Stimulated activated CD4-positive, alpha-beta T cell treated with anti-CD3 and anti-CD28 coated beads, Interleukin-1b, Interleukin-23, amount 100 ng/mL, for 4 hours (primary cell): ENCODE data around the gene FLRT2.

Source experiments
- DNase-seq, 2 donors: peaks; one replicate each; pipeline ENCODE4 v3.0.0-alpha.2; 2020; ENCODE audit warnings: low read depth in 2 of 2

FLRT2 gene

DNA sequence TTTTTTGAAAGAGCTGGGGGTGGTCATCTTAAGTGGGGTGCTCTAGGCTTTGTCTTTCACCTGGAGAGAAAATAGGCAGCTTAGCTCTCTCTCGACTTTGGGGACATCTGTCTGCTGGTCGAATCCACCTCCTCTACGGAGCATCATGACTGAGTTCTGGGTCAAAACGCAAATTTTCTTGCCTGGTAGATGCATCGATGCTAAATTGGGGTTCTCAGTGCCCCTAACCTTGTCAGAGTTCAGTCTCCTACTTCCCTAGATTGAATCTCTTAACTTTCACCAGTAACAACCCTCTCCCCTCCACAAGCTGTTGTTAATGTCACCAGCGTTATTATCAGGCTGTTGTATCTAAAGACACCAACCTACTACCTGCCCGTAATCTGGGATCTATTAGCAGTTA is 682 bp downstream of the FLRT2 start:
- no peak for DNase-seq

DNA sequence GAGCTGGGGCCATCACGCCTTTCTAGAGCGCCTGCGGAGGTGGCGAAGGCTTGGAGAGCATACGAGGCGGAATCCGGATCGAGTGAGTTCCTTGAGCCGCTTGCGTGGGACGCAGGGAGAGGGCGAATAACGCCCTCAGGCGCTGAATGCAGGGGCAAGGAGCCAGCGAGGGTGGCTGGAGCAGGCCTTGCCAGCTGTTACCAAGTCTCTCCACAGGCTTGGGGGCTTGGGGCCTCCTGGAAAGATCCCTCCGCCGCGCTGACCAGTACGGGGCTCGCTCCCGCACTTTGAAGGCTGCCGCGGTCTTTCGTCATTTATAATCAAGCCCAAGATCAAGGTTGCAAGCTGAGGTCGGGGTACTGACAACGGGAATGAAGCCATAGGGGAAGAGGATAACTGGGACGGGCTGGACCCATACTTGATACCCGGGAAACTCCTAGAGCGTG is 1.2 kb downstream of the FLRT2 start:
- no peak for DNase-seq

DNA sequence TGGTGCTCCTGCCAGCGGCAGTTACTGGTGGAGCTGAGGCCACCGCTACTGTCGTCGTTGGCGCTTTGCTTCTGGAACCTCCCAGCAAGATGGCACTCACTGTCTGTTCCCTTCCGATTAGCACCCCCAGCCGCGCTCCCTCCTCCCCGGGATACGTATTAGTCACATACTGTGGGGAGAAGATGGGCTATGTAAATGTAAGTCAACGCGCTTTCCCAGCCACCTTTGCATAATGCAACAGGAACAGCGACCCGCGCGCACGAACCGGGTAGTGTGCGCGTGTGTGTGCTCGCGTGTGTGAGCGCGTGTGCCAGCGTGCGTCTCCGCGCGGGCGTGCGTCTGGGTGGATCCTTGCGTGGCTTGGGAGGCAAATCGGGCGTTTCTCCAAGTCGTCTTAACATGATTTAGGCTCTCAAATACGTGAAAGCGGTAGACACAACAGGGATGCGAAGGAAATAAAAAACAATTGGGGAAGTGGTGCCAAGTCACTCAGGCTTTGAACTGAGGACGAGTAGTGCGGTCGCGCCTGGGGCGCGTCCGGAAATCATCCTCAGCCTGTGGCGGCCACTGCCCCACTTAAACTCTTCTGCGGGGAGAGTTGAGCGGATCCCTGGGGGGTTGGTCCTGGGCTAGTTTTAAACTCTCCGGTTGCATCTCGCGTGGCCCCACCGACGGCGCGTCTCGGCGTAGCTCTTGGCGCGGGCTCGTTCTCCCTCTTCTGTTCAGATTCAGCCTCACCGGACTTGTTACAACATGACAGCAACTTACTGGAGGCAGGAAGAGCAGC is 1.8 kb downstream of the FLRT2 start:
- no peak for DNase-seq

DNA sequence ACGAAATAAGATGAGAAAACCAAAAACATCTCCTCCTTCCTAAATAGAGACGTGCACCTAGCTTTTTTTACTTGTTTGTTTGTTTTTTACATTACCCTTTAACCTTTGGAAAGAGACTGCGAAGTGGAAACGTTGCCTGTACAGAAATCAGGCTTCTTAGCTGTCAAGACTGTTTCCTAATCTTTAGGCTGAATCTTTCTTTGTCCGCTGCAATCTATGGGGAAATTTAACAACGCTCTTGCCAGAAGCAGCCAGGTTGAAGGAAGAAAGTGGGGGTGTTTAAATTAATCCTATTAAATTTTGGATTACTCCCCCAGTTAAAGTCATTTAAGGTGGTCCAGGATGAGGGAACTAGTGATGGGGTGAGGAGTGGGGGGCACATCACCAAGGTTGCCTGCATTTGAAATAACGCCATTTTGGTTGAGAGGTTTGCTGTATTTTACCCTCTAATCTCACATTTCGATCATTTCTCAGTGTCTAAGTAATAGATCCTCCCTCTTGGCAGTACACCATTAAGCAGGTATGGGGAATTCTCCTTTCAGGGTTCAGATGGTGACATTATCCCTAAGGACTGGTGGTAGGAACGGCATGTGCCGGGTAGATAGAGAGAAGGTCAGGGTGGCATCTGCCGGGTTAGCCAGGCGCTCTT is 2.6 kb downstream of the FLRT2 start:
- no peak for DNase-seq

DNA sequence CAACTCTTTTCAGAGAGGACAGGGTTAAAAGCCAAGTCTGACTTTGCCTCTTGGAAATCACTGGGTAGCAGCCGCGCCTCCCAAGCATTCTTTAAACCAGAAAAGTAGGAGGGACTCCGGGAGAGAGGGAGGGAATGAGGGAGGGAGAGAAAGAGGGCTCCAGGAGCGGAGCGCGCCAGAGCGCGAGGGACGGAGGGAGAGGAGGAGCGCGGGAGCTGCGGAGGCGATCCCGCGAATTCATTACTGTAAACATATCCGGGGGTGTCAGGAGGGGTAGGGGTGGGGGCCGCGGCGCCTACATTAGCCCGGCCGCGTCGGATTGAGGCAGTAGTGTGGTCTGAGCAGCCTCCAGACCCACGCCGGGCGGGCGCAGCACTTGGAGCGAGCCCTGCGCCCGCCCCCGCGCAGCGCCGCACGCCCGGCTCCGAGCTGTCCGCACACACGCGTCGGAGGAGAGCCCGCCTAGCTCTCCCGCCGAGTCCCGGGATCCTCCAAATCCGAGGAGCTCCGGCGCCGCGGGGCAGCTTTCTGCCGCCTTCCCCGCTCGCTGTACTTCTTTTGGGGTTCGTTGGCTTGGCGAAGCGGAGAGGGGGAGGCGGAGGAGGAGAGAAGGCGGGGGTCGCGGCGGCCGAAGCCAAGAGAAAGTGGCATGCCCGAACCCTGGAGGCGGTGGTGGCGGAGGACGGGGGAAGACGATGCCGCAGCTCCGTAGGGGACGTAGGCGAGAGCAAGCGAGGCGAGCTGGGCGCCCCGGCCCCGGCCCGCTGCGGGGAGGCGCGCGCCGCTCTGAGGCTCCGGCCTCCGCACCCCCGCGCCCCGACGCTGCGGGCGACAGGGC is 3.3 kb downstream of the FLRT2 start:
- DNase-seq = no peak

DNA sequence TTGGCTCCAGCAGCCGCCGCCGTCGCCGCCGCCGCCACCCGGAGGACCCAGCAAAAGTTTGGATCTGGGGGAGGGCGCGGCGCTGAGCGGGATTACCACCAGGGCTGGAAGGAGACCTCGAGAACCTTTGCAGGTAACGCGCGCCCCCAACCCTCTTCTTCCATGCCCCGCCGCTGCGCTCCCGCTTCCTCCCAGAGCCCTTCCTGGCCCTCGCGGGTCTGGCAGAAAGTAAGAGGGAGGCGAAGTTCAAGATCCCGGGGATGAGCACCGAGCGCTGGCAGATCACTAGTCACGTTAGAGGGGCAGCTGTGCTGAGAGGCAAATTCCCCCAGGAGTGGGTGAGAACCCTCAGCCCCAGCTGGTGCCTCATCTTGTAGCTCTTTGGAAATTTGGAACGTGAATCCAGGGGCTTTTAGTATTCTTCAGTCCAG is 3.9 kb downstream of the FLRT2 start:
- DNase-seq = no peak

DNA sequence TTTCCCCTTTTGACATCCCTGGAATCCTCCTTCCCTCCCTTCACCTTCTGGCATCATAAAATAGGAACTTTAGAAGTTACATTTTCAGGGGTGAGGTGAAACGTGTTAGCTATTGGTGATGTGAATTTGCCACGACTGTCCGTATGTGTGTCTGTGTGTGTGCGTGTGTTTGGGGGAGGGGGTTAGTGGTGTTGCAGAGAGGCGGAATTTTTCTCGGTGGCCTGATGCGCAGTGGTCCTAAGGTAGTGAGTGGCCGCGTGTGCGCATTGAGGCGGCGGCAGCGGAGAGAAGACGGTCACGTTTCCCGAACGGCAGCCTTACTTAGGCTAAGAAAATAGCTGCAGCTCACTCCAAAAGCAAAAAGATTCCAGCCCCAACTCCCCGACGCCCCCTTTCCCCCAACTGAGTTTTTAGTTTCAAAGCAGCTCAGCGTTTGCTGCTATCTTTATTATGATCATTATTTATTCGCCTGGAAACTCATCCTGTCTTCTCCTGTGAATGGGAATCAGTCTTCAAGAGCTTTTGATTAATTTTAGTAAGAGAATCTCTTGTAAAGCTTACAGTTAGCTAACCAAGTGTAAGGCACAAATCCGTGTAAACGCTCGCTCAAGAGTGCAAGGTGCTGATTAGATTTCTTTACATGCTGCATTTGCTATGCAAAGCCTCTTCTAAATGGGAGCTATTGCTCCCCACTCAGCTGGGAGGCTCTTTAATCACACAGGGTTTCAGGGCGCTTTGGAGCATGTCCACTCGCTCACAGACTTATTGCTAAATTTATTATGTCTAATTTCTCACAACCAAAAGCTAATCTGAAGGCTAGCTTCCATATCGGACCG is 4.7 kb downstream of the FLRT2 start:
- no peak for DNase-seq

DNA sequence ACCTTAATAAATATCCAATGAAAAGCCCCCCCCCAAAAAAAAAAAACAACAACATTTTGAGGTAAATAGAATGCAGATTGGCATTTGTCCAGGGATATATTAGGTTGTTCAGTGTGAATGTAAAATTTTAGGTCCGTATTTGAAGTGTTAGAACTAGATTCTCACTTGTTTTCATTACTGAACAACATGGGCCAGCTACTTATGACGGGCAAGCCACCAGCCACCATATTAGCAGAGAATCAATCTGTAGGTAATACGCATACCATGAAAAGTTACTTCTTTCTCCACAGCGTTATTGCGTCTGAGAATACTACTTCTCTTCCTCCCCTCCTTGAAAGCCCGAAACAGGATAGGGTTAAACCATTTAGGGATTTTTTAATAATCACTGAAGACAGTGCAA is 5.4 kb downstream of the FLRT2 start:
- DNase-seq = no peak

DNA sequence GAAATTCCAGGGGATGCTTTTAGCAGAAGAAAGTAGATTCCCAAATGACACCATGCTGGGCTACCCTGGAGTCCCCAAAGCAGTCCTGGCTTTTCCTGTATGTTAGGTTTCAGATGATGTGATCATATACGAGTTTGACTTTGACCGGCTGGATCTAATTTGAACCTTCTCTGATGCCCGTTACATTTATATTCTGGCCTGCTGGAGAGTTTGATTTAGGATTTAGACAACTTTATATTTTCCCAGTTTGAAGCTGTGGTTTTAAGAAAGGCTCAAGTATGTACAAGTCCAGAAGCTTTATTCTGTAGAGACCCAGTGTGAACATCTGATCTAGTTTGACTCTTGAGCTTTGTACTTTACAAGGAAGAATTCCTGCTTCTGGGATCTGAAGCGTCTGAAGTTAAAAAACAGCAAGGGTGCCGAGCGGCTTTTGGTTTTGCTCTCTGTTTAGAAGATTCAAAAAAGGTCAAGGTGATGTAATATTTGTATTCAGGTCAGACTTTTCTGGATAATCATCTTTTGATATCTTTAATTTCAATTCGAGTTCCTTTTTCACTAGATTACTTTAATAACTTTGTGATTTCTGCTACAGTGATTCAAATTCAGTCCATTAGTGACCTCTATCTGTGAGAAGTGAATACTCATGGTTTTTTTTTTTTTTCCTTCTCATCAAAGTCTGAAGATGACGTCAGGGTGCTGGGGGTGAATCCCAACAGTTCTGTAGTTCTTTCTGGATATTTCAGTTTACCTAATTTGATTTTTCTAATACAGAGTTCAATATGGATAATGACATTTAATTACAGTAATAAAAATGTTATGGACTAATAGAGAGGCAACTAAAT is 6.3 kb downstream of the FLRT2 start:
- DNase-seq = no peak

DNA sequence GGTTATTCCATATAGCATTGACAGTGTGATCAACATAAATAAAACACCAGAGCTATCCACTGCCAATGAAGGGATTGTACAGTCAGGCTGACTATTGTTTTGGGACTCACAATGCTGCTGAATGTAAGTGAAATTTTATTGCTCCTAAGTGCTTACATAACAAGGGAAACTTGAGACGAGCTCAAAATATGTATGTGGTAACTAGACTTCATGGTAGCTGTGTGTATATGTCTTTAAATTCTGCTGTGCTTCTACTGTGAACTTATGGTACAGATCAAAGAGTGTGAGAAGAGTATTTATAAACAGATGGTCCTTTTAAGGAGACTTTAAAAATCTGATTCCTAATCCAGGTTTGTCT is 6.9 kb downstream of the FLRT2 start:
- no peak for DNase-seq

DNA sequence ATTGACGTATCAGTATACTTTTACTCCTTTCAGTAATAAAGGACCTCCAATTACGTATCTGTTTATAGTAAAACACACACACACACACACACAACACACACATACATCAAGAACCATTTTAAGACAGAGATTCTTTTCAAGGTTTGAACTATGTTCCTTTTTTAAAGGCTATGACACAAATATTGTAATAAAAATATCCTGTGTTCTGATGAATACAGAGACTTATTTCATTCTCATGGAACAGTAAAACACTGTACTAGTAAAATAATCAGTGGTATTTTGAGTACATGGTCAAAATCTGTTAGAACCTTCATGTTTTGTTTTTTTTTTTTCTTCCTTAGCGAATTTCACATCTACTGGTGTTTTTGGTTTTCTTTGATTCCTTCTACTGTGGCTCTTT is 7.6 kb downstream of the FLRT2 start:
- no peak for DNase-seq

DNA sequence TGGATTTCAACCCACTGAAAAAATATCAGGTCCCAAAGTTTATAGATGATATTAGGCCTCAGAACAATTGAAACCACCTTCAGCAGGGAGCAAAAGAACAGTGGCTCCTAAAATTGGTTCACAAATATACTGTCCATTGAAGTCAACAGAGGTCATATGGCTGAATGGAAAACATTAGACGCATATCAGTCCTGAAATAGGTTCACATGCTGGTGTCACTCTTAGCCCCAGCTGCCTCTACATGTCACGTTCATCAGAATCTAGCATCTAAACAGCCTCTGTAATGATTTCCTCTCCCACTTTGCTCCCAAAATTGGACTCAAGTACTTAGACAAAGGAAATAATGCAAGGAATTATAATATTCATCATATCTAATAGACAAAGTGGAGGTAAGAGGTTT is 8.7 kb downstream of the FLRT2 start:
- DNase-seq = no peak

DNA sequence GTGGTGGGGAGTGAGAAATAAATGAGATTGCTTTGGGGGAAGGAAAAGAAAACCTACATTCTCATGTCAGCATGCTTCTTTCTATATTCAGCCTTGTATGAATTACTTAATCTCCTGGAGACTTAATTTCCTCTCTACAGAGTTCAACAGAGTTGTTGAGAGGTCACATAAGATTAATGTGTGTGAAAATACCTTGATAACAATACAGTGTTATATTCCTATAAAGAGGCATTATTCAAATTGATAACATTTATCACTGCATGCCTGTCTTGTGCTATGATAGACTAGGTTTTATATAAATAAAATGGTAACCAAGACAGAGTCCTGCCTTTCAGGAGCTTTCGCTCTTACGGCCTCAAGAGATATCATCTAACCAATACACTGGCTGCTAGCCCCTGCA is 9.6 kb downstream of the FLRT2 start:
- no peak for DNase-seq

DNA sequence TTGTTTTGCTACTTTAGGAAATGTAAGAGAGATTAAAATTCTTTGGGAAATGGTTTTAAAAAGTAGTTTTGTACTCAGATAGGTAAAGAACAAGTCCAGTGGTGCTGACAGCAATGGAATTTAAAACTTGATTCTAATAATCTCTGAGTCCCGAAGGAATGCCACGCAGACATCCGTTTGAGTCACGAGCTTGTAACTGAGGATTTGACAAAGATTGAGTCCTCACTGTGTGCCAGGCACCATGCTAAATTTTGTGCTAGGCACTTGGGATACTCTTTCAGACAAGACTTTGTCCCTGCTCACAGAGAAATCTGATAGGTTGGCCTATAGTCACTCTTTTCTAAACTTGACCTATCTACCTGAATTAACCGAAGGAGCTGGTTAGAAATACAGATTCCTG is 12.7 kb downstream of the FLRT2 start:
- no peak for DNase-seq

DNA sequence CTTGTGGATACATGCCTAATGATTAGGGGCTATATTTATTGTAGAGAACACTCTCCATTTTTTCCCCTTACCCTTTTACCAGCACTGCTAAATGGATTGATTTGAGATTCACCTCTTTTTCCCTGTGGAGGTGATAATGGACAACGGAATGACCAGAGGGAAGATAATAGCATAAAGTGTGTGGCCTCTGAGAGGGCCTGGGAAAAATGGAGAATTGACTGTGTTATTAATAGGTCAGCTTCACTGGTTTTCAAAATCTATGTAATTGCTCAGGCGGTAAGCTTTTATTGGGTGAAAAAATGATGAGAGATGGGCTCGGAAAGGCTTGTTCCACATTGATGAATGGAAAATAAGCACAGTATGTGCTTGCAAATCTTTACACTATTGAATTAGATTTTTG is 15.8 kb downstream of the FLRT2 start:
- DNase-seq = no peak

DNA sequence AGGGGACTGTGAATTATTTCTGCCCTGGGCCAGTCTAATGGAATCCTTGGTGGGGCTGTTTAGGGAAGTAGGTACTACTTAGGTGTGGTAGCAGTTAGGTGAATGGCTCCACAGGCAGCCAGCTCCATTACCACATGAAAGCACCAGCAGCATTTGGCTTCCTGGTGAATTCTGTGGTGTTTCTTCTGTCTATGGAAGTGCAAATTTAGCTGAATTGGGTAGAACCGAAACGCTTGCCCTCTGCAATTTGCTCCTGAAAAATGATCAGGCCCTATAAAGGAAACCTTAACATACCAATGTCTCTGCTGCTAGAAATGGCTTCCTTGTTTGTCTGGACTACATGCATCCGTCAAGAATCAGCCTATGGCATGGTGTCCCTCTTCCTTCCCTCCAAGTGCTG is 16.4 kb downstream of the FLRT2 start:
- no peak for DNase-seq

DNA sequence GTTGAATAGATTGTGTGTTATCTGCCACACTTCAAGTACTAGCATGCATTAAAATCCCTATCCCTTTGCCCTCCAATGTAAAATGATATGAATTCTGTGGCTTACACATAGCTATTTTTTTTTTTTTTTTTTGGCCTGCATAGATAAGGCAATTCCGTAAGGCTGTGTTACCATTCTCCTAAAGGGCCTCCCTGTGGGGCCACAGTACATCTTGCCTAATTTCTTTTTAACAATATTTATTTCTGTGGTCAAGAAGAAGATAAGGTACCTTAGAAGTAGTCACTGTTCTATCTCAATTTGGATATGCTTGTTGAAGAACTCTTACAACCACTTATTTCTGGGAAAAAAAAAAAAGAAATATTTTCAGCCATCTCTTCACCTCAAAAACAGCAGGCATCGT is 19.8 kb downstream of the FLRT2 start:
- DNase-seq = no peak

DNA sequence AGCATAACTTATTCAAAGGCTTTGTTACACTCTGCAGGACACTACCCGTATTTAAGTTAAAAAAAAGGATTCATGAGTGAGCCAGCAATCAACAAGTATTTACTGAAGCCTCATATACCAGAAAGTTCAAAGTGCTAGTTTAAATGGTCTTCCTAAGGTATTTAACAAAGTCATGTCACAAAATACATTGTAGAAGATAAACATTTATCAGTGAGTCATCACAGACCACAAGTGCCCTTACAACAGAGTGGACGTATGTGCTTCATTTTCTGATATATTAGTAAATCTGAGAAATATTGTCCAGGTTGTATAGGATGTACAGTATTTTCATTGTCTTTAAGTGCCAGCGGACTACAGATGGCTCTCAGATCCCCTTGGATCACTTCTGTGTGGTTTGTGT is 24.2 kb downstream of the FLRT2 start:
- DNase-seq = no peak

DNA sequence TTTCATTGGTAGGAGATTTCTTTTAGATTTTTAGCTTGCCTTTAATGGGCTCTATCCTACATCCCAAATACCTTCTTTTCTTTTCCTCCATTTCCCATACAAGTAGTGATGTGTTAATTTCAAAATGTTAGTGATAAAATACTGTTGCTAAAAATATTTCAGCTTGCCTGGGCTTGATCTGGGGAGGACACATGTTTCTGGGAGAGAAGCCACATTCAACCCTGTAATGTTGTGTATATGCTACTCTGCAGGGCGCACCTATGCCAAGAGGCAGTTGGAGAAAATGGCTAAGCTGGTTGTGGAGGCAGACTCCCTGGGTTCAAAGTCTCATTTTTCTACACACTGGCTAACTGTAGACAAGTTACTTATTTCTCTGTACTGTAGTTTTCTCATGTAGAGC is 26.3 kb downstream of the FLRT2 start:
- DNase-seq = no peak

DNA sequence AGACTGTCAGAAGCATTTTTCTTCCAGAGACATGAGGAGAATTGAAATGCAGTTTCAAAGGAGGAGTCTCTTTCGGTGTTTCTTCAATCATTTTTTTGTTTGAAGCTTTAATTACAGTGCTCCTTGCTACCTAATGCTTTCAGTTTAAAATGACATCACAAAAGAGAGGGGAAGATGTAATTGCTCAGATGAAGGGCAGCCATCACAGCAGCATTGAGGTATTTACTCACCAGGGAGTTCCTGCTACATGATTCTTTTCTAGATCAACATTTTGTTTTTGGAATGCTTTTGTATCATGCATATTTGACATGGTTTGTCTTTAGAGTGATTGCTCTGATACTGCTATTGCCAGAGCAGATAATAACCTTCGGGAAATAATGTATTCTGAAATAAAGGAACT is 28.6 kb downstream of the FLRT2 start:
- no peak for DNase-seq

DNA sequence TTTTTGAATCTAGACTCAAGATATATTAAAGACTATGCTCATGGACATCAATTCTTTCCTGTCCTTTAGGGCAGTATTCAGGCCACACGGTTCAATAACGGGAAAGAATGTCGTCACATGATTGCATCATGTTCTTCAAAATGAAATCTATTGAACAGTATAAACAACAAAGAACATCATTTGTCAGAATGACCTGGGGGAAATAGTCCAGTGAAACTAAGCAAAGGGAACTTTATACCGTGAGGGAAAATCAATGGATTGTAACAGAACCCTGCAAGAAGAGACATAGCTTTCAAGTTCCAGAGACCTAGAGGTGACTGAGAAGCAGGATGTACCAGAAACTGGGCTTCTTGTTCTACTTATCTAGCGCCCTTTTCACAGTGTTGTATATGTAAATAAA is 32.7 kb downstream of the FLRT2 start:
- DNase-seq = no peak
